PC-3 (cell line): Measurements from ENCODE around the gene RPS3A. TPM values are rescaled to one million over a fixed set of nuclear protein-coding genes. Genes with fewer than 3 reads are reported as not detected.
A peak's percentile ranks its signal among the peaks of the same experiment; 100 is the strongest.

Source experiments
- ATAC-seq: fragments of 200-7000 bp; cut with Tn5 transposase; 2 replicates; pipeline ENCODE4 v1.9.1; 2020; ENCODE audit warnings: mild to moderate bottlenecking, moderate library complexity
- BruUV-seq: library from RNA; stranded (reverse); fragments of 400-500 nt; replicated peaks from 2 replicates; lab custom pipeline; 2021; lab: Mats Ljungman, UMichigan
- CTCF ChIA-PET: fragments of 300-600 bp; sonication (Branson Sonifier 250); formaldehyde crosslinking; loops from one replicate; lab custom pipeline; 2022; ENCODE audit warnings: antibody characterized with exemption; lab: Charles Lee
- POLR2A ChIA-PET: fragments of 300-600 bp; sonication (Branson Sonifier 250); formaldehyde crosslinking; loops from one replicate; lab custom pipeline; 2022; ENCODE audit warnings: antibody characterized with exemption; ENCODE audit not compliant: unreplicated experiment; lab: Charles Lee
- DNase-seq: peaks from one replicate; pipeline ENCODE4 v3.0.0-alpha.2; 2015
- H2AFZ ChIP-seq: fragments of 300-600 bp; sonication (generic); 2 replicates; pipeline ENCODE4 v1.6.0; 2016; ENCODE audit warnings: antibody characterized with exemption, low read length
- H3F3A ChIP-seq: fragments of 300-600 bp; sonication (generic); one replicate; pipeline ENCODE4 v1.6.0; 2017; ENCODE audit warnings: antibody characterized with exemption, low read length, control low read depth, mild to moderate bottlenecking; ENCODE audit not compliant: unreplicated experiment
- H3K27ac ChIP-seq: fragments of 300-600 bp; sonication (generic); 2 replicates; pipeline ENCODE4 v1.5.1; 2016; ENCODE audit warnings: mild to moderate bottlenecking, low read length
- H3K27me3 ChIP-seq: fragments of 300-600 bp; sonication (generic); 2 replicates; pipeline ENCODE4 v1.6.1; 2016; ENCODE audit warnings: low read length, mixed read lengths
- H3K36me3 ChIP-seq: fragments of 300-600 bp; sonication (generic); 2 replicates; pipeline ENCODE4 v1.6.1; 2016; ENCODE audit warnings: low read depth, mixed run types, low read length, mixed read lengths
- H3K4me1 ChIP-seq: fragments of 300-600 bp; sonication (generic); 2 replicates; pipeline ENCODE4 v1.5.1; 2016; ENCODE audit warnings: low read length; ENCODE audit not compliant: insufficient read depth
- H3K4me2 ChIP-seq: fragments of 300-600 bp; sonication (generic); 2 replicates; pipeline ENCODE4 v1.6.0; 2016; ENCODE audit warnings: low read length
- H3K4me3 ChIP-seq: fragments of 300-600 bp; sonication (generic); 2 replicates; pipeline ENCODE4 v1.5.1; 2016; ENCODE audit warnings: mild to moderate bottlenecking, low read length, mixed read lengths
- H3K79me2 ChIP-seq: fragments of 300-600 bp; sonication (generic); 2 replicates; pipeline ENCODE4 v1.6.1; 2017; ENCODE audit warnings: low read length, mixed read lengths
- H3K9ac ChIP-seq: fragments of 300-600 bp; sonication (generic); 2 replicates; pipeline ENCODE4 v1.6.0; 2016; ENCODE audit warnings: mild to moderate bottlenecking, low read length
- H3K9me2 ChIP-seq: fragments of 300-600 bp; sonication (generic); replicated peaks from 2 replicates; pipeline ENCODE4 v1.6.1; 2016; ENCODE audit warnings: mixed run types, low read length, mixed read lengths
- H3K9me3 ChIP-seq: fragments of 300-600 bp; sonication (generic); 2 replicates; pipeline ENCODE4 v1.6.1; 2016; ENCODE audit warnings: low read length, mixed read lengths
- H4K20me1 ChIP-seq: fragments of 300-600 bp; sonication (generic); 2 replicates; pipeline ENCODE4 v1.6.1; 2016; ENCODE audit warnings: low read length, mixed read lengths
- EZH2 ChIP-seq: fragments of 300-600 bp; sonication (generic); IDR thresholded peaks from one replicate; pipeline ENCODE4 v1.6.1; 2017; ENCODE audit warnings: antibody characterized with exemption, mild to moderate bottlenecking, low read length; ENCODE audit not compliant: unreplicated experiment
- EZH2phosphoT487 ChIP-seq: fragments of 300-600 bp; sonication (generic); IDR thresholded peaks from 2 replicates; pipeline ENCODE4 v1.6.1; 2018; ENCODE audit warnings: mild to moderate bottlenecking, antibody characterized with exemption, low read length, borderline replicate concordance
- intact Hi-C: fragments of 100-400 bp; cut with micrococcal nuclease; formaldehyde crosslinking; loops from 2 replicates; pipeline ENCODE4 v1.9.0; 2023
- total RNA-seq: library from RNA; depleted of rRNA; stranded (reverse); fragments of >200 nt; gene quantifications from 2 replicates; pipeline ENCODE4 v1.2.3, GENCODE V29; 2014; rRNA removed
- TF ChIP-seq, protein P1 (sequence below): fragments of 300-600 bp; sonication (generic); conservative IDR thresholded peaks from 2 replicates; pipeline ENCODE4 v1.5.1; 2017; ENCODE audit warnings: antibody characterized with exemption, low read depth, mild to moderate bottlenecking, low read length

The RPS3A gene
- total RNA-seq, 1 experiment from 2014 or later, result 560 TPM

DNA sequence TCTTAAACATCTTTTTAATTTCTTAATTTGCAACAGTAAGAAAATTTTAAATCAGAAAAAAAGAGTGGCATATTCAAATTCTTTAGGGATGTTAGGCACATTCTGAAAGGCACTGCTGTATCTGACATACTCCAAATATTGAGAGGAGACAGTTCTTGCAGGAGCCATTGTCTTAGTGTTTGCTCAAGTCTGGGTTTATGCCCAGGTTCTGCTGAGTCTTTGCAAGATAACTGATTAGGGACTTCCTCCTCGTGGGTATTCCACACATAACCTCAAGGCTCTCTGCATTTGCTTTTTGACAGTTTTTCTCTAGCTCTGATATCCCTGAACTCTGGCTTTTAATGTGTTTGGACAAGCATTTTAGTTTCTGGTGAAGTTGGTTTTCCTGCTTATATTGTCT is 52.6 kb downstream of the RPS3A start:
- Histone ChIP-seq H2AFZ (no peak overlapping the region), H3K4me2 (no peak overlapping the region), H3K4me3 (no peak overlapping the region), H4K20me1 (no peaks in the 10 kb centered on the region), H3K27ac (no peak overlapping the region), H3K9ac (no peak overlapping the region), H3K36me3 (peaks cover 4% of the 10 kb centered on the region; the same call in 1 of the 2 replicates), H3K27me3 (no peaks in the 10 kb centered on the region), H3K79me2 (no peaks in the 10 kb centered on the region), H3K9me3 (no peaks in the 10 kb centered on the region), H3K4me1 (no peaks in the 10 kb centered on the region), H3K9me2 (no peaks in the 10 kb centered on the region), H3F3A (no peaks in the 10 kb centered on the region)
- DNase-seq, result no peak
- POLR2A ChIA-PET, result no interaction called here
- intact Hi-C loops, result no loop called here
- CTCF ChIA-PET, result no interaction called here
- no TSS peak for BruUV-seq
- ATAC-seq, result peak; percentile 53; the same call in 1 of the 2 replicates
- no peak for TF ChIP-seq EZH2phosphoT487
- TF ChIP-seq EZH2, result no peak
- TF ChIP-seq, protein P1, sequence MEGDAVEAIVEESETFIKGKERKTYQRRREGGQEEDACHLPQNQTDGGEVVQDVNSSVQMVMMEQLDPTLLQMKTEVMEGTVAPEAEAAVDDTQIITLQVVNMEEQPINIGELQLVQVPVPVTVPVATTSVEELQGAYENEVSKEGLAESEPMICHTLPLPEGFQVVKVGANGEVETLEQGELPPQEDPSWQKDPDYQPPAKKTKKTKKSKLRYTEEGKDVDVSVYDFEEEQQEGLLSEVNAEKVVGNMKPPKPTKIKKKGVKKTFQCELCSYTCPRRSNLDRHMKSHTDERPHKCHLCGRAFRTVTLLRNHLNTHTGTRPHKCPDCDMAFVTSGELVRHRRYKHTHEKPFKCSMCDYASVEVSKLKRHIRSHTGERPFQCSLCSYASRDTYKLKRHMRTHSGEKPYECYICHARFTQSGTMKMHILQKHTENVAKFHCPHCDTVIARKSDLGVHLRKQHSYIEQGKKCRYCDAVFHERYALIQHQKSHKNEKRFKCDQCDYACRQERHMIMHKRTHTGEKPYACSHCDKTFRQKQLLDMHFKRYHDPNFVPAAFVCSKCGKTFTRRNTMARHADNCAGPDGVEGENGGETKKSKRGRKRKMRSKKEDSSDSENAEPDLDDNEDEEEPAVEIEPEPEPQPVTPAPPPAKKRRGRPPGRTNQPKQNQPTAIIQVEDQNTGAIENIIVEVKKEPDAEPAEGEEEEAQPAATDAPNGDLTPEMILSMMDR, result no peak

DNA sequence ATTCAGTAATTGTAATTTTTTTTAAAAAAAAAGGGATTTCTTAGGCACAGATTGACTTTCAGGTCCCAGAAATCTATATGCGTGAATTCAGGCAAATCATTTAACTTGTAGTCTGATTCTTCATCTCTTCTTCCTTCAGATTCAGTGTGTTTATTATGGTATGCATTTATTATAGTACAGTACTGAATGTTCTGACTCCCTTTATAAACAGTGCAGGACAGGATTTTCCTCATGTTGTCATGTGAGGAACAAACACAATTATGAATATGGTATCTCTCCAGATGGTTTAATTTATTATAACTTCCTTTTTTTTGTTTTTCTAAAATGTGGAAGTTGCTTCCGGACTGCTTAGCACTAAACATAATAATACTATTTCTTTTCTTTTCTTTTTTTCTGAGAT is 54.2 kb downstream of the RPS3A start:
- no peaks in the 10 kb centered on the region for H3K79me2 ChIP-seq
- no peak overlapping the region for H2AFZ ChIP-seq
- no peak for DNase-seq
- no peak overlapping the region for H3K4me2 ChIP-seq
- no peaks in the 10 kb centered on the region for H3K27me3 ChIP-seq
- H4K20me1 ChIP-seq, result no peaks in the 10 kb centered on the region
- TF ChIP-seq EZH2phosphoT487 (no peak), EZH2 (no peak)
- TF ChIP-seq, protein P1, result no peak
- intact Hi-C loops, result no loop called here
- CTCF ChIA-PET, result no interaction called here
- no peaks in the 10 kb centered on the region for H3K4me1 ChIP-seq
- POLR2A ChIA-PET, result no interaction called here
- no peaks in the 10 kb centered on the region for H3K9me3 ChIP-seq
- BruUV-seq, result no TSS peak
- H3K9ac ChIP-seq, result no peak overlapping the region
- no peaks in the 10 kb centered on the region for H3K9me2 ChIP-seq
- ATAC-seq, result no peak
- no peak overlapping the region for H3K4me3 ChIP-seq
- no peak overlapping the region for H3K27ac ChIP-seq
- H3F3A ChIP-seq, result no peaks in the 10 kb centered on the region
- H3K36me3 ChIP-seq, result peaks cover 6% of the 10 kb centered on the region

Other genes starting within 250 kb of the RPS3A start
- gene LRBA, start 84.3 kb upstream of the RPS3A start, total RNA-seq, result 38.2 and 40.8 TPM in 2 replicates
- not detected in 2 replicates for gene PRSS48, start 177.5 kb downstream of the RPS3A start, total RNA-seq
- gene SH3D19, start 226.0 kb downstream of the RPS3A start, total RNA-seq, result 30.1 and 31.1 TPM in 2 replicates